Stimulated activated CD4-positive, alpha-beta T cell treated with anti-CD3 and anti-CD28 coated beads, TNF-alpha, amount 100 ng/mL, for 4 hours (primary cell): ENCODE data around the gene G2E3.
"Not testable (repeated sequence)": the region's sequence is repeated elsewhere in the genome, so short reads cannot be mapped to it uniquely, and the experiment has no call there.

Source experiments
- DNase-seq, 3 experiments: peaks; one replicate each; pipeline ENCODE4 v3.0.0-alpha.2; 2020; ENCODE audit warnings: low read depth in 3 of 3

The G2E3 gene

DNA sequence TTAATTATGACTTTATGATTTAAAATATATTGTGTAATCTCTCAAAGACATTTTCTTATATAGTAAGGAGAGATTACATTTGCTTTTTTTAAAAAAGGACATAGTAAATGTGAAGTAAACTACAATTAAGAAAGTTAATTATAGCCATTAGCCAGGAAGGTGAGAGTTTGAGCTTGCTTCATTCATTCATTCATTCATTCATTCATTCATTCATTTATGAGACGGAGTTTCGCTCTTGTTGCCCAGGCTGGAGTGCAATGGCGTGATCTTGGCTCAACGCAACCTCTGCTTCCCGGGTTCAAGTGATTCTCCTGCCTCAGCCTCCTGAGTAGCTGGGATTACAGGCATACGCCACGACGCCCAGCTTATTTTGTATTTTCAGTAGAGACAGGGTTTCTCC, 45.7 kb downstream of the G2E3 start:
- DNase-seq: not testable (repeated sequence)

- no peak for DNase-seq
These were observed 48.3 kb downstream of the G2E3 start for GRCh38 chr14:30607156-30607780.

DNA sequence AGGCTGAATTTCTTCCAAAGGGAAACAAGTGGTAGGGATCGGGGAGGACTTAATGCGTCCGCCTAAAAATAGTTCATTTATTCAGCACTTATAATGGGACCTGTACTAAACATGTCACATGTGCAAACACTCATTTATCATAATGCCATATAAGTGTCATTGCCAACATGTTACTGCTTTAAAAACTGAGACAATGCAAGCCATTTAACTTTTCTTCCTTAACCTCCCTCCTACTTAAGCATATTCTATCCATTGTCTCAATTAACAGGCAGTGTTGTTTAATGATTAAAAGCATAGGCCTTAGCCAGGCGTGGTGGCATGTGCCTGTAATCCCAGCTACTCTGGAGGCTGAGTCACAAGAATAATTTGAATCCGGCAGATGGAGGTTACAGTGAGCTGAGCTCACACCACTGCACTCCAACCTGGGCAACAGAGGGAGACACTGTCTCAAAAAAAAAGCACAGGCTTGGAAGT, 49.6 kb downstream of the G2E3 start:
- no peak for DNase-seq

GRCh38 chr14:30610787-30611343, 51.9 kb downstream of the G2E3 start:
- no peak for DNase-seq

DNA sequence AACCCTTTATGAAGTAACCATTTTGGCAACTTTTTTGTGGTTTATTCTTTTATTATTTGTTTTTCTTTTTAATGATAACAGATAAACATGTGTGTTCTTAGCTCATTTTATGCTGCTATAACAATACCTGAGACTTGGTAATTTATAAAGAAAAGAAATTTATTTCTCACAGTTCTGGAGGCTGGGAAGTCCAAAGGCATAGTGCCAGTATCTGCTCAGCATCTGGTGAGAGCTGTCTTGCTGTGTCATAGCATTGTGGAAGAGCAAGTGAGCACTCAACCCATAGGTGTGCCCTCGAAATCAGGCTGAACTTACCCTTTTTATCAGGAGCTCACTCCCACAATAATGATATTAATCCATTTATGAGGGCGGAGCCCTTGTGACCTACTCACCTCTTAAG, 55.2 kb downstream of the G2E3 start:
- no peak for DNase-seq

- no peak for DNase-seq
These were observed 61.2 kb downstream of the G2E3 start for GRCh38 chr14:30620178-30620577.

DNA sequence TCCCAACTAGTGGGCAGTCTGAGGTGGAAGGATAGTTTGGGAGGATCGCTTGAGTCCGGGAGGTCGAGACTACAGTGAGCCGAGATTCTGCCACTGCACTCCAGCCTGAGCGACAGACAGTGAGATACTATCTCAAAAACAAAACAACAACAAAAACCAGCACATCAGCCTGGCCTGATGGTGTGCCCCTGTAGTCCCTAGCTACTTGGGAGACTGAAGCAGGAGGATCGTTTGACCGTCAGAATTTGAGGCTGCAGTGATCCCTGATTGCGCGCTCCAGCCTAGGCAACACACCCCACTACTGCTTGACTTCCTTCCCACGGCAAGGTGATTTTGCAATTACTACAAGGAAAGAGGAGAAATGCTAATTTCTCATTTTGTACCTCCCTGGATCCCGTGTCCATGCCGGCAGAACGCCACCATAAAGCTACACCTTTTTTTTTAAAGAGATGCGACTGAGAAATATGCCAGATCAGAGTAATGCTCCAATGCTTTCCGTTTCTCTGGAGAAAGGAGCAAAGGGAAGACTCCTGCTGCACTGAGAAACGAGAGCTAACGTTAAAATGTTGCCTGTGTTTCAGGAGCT, 62.5 kb downstream of the G2E3 start:
- DNase-seq: no peak

- DNase-seq: peak; percentile 80 to 86 (median 85)
These were observed 63.2 kb downstream of the G2E3 start, which contains the start of gene SCFD1 for GRCh38 chr14:30621940-30622830. Gene SCFD1 (plus strand): TSS chr14:30622319. CDS start chr14:30622339, 20 bp downstream.

DNA sequence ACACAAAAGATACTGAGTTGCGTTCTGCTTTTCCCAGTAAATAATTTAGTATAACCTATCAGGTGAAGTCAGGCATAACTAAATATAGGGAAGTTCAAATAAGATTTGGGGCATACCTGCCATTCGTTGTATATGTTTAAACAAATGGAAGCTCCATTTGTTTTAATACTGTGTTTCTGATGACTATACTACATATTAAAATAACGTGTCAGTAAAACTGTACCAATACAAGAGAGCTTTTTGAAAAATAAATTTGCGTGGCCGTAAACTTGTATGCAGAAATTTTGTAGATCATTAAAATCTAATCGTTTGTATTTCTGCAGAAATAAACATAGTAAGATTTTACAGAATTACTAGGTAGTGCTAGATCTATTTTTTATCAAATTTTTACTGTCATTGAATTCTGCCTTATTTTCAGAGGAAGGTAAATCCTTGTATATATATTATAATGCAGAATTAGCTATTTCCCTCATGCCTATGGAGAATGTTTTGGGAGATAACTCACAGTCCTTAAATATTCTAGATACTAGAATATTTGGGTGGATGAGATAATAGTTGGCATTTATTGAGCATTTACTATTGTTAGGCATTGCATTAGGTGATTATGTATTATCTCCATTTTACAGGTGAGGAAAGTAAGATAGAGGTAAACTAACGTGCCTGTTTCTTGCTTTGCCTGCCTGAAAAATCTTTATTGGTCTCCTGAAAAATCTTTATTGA, 64.6 kb downstream of the G2E3 start:
- DNase-seq: no peak

- no peak for DNase-seq
These were observed 65.1 kb downstream of the G2E3 start for GRCh38 chr14:30624132-30624423.

- no peak for DNase-seq
These were observed 66.6 kb downstream of the G2E3 start for GRCh38 chr14:30625533-30625932.

GRCh38 chr14:30629432-30629831, 70.5 kb downstream of the G2E3 start:
- not testable (repeated sequence) for DNase-seq

- DNase-seq: no peak
These were observed 71.3 kb downstream of the G2E3 start for GRCh38 chr14:30630248-30630647.

DNA sequence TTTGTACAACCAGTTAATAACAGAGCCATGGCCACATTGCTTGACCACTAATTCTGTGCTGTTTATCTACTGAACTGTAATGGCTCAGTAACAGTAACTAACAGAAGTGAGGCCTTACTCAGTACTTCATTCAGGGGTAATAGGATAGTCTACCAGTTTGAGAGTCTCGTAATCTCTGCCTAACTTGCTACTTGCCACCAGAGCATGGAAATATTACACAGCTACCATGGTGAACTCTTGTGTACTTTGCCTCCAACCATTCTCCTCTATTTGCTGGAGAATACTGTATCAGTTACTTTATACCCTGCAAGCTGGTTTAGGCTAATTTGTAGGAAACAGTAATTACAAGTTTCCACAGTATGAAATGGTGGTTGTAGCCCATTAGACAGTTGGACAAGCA, 73.8 kb downstream of the G2E3 start:
- no peak for DNase-seq

- no peak for DNase-seq
These were observed 80.0 kb downstream of the G2E3 start for GRCh38 chr14:30638926-30639325.

GRCh38 chr14:30641207-30641606, 82.2 kb downstream of the G2E3 start:
- no peak for DNase-seq

GRCh38 chr14:30644462-30644861, 85.5 kb downstream of the G2E3 start:
- not testable (repeated sequence) for DNase-seq

DNA sequence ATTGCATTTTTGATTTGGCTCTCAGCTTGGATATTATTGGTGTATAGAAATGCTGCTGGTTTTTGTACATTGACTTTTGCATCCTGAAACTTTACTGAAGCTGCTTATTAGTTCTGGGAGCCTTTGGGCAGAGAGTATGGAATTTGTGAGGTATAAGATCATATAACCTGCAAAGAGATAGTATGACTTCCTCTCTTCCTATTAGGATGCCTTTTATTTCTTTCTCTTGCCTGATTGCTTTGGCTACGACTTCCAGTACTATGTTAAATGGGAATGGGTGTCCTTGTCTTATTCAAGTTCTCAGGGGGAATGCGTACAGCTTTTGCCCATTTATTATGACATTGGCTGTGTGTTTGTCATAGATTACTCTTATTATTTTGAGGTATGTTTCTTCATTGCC, 86.6 kb downstream of the G2E3 start:
- DNase-seq: no peak

- no peak for DNase-seq
These were observed 89.5 kb downstream of the G2E3 start for GRCh38 chr14:30648471-30648870.

DNA sequence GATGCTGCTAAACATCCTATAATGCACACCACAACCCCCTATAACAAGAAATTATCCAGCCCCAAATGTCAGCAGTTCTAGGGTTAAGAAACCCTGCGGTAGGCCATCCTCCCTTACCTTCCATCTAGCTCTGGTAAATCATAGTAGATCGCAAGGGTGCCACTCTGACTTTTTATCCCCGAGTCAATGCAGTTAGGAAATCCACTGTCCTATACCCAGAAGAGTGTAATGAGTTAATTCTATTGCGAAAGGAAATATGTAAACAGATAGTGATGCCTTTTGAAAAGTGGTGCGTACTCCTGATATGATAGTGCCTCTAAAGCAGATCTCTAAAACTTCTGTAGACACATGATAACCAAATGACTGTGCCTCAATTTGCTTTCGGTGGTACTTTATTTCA, 93.0 kb downstream of the G2E3 start:
- DNase-seq: no peak

DNA sequence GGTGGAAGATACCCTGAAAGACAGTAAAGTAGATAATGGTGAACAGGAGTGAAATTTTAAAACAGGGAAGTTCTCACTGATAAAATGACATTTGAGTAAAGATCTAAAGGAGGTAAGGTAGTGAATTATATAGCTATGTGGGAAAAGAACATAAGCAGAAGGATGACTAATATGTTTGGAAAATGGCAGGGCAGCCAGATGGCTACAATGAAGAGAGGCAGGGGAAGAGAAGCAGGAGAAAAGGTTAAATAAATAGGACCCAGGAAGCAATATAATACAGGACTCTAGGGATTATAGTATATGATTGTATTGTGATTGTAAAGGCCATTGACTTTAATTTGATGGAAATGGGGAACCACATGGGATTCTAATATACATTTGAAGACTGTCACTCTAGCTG, 96.2 kb downstream of the G2E3 start:
- DNase-seq: no peak

GRCh38 chr14:30655658-30656057, 96.7 kb downstream of the G2E3 start:
- DNase-seq: no peak
